GM23338 (cell line): Measurements from ENCODE around the gene SRXN1. TPM values are rescaled to one million over a fixed set of nuclear protein-coding genes. Genes with fewer than 3 reads are reported as not detected.
"Not testable (repeated sequence)": the region's sequence is repeated elsewhere in the genome, so short reads cannot be mapped to it uniquely, and the experiment has no call there.

Experiments used
- ATAC-seq: fragments of 200-7000 bp; cut with Tn5 transposase; 3 replicates; pipeline ENCODE4 v1.9.1; 2020
- DNase-seq: peaks from one replicate; pipeline ENCODE4 v3.0.0-alpha.2; 2015; ENCODE audit warnings: low spot score
- H2AFZ ChIP-seq: fragments of 200-600 bp; sonication (generic); 2 replicates; pipeline ENCODE4 v1.8.0; 2016; ENCODE audit warnings: antibody characterized with exemption, mild to moderate bottlenecking, moderate library complexity
- H3F3A ChIP-seq: fragments of 200-600 bp; sonication (generic); replicated peaks from 2 replicates; pipeline ENCODE4 v1.8.0; 2017; ENCODE audit warnings: antibody characterized with exemption, mixed run types, low read depth
- H3K27ac ChIP-seq: fragments of 200-600 bp; sonication (generic); 2 replicates; pipeline ENCODE4 v1.6.1; 2016; ENCODE audit warnings: low read depth
- H3K27me3 ChIP-seq: fragments of 200-600 bp; sonication (generic); 2 replicates; pipeline ENCODE4 v1.8.0; 2016; ENCODE audit warnings: mild to moderate bottlenecking, mixed run types, moderate library complexity; ENCODE audit not compliant: insufficient read depth
- H3K36me3 ChIP-seq: fragments of 200-600 bp; sonication (generic); 2 replicates; pipeline ENCODE4 v1.8.0; 2016; ENCODE audit warnings: mild to moderate bottlenecking; ENCODE audit not compliant: insufficient read depth
- H3K4me1 ChIP-seq: fragments of 200-600 bp; sonication (generic); 2 replicates; pipeline ENCODE4 v1.8.0; 2016; ENCODE audit warnings: mild to moderate bottlenecking, moderate library complexity; ENCODE audit not compliant: insufficient read depth
- H3K4me2 ChIP-seq: fragments of 200-600 bp; sonication (generic); 2 replicates; pipeline ENCODE4 v1.7.1; 2017; ENCODE audit warnings: mixed run types
- H3K4me3 ChIP-seq: fragments of 200-600 bp; sonication (generic); 2 replicates; pipeline ENCODE4 v1.6.1; 2016; ENCODE audit warnings: mixed run types
- H3K79me2 ChIP-seq: fragments of 200-600 bp; sonication (generic); replicated peaks from 2 replicates; pipeline ENCODE4 v1.8.0; 2017; ENCODE audit warnings: mild to moderate bottlenecking; ENCODE audit not compliant: insufficient read depth
- H3K9me2 ChIP-seq: fragments of 200-600 bp; sonication (generic); 2 replicates; pipeline ENCODE4 v1.8.0; 2017; ENCODE audit not compliant: insufficient read depth
- H4K20me1 ChIP-seq: fragments of 200-600 bp; sonication (generic); replicated peaks from 2 replicates; pipeline ENCODE4 v1.8.0; 2017; ENCODE audit warnings: mild to moderate bottlenecking; ENCODE audit not compliant: insufficient read depth
- H3K27ac Mint-ChIP-seq: 2 replicates; pipeline ENCODE4 v1.8.0; 2020; ENCODE audit warnings: inconsistent platforms, mild to moderate bottlenecking, moderate library complexity, mixed read lengths
- H3K27me3 Mint-ChIP-seq: 3 replicates; pipeline ENCODE4 v1.8.0; 2022; ENCODE audit warnings: low read depth, mild to moderate bottlenecking, moderate library complexity, mixed read lengths, inconsistent platforms; ENCODE audit not compliant: insufficient read depth, poor library complexity
- H3K36me3 Mint-ChIP-seq: 3 replicates; pipeline ENCODE4 v1.8.0; 2021; ENCODE audit warnings: low read depth, mild to moderate bottlenecking, inconsistent platforms, moderate library complexity, mixed read lengths
- H3K4me1 Mint-ChIP-seq: 3 replicates; pipeline ENCODE4 v1.8.0; 2020; ENCODE audit warnings: mild to moderate bottlenecking, inconsistent platforms, mixed read lengths
- H3K4me3 Mint-ChIP-seq: 3 replicates; pipeline ENCODE4 v1.8.0; 2021; ENCODE audit warnings: moderate library complexity, mild to moderate bottlenecking, inconsistent platforms, mixed read lengths
- H3K9me3 Mint-ChIP-seq: 3 replicates; pipeline ENCODE4 v1.8.0; 2020; ENCODE audit warnings: moderate library complexity, mild to moderate bottlenecking, inconsistent platforms, mixed read lengths
- CREB1 ChIP-seq: fragments of 250-450 bp; sonication (Bioruptor Pico); IDR thresholded peaks from 2 replicates; pipeline ENCODE4 v1.5.0; 2020; ENCODE audit warnings: low read depth, mild to moderate bottlenecking, moderate library complexity
- ETS1 ChIP-seq: IDR thresholded peaks from 2 replicates; pipeline ENCODE4 v1.6.1; 2016; ENCODE audit warnings: antibody characterized with exemption
- EZH2 ChIP-seq: fragments of 200-600 bp; sonication (generic); IDR thresholded peaks from one replicate; pipeline ENCODE4 v1.8.0; 2017; ENCODE audit warnings: antibody characterized with exemption, mild to moderate bottlenecking, low read depth; ENCODE audit not compliant: unreplicated experiment
- JUNB ChIP-seq: IDR thresholded peaks from one replicate; pipeline ENCODE4 v1.6.1; 2016; ENCODE audit warnings: antibody characterized with exemption; ENCODE audit not compliant: unreplicated experiment
- NANOG ChIP-seq: IDR thresholded peaks from 2 replicates; pipeline ENCODE4 v1.6.1; 2016; ENCODE audit warnings: antibody characterized with exemption, borderline replicate concordance
- REST ChIP-seq: IDR thresholded peaks from one replicate; pipeline ENCODE4 v1.6.1; 2018; ENCODE audit warnings: antibody characterized with exemption; ENCODE audit not compliant: unreplicated experiment
- ZNF331 ChIP-seq: fragments of 250-450 bp; sonication (Bioruptor Pico); IDR thresholded peaks from 2 replicates; pipeline ENCODE4 v1.5.0; 2020; ENCODE audit warnings: low read depth, mild to moderate bottlenecking, moderate library complexity
- polyA plus RNA-seq: library from polyadenylated mRNA; unstranded; fragments of >200 nt; fragmentation: Nextera tagmentation; extraction: Ambion mirVana; gene quantifications from 2 replicates; pipeline ENCODE4 v1.2.1, GENCODE V29; 2016
- total RNA-seq: library from RNA; depleted of rRNA; stranded (reverse); fragments of >200 nt; shearing (Covaris generic); gene quantifications from 2 replicates; pipeline ENCODE4 v1.2.3, GENCODE V29; 2014
- TF ChIP-seq, protein P1 (sequence below): fragments of 250-450 bp; sonication (Bioruptor Pico); IDR thresholded peaks from 2 replicates; pipeline ENCODE4 v1.5.0; 2020; ENCODE audit warnings: mild to moderate bottlenecking, moderate library complexity

The SRXN1 gene
- total and polyA plus RNA-seq, 2 experiments from 2014 or later: 8.4 to 26.6 TPM

- TF ChIP-seq, protein P1, sequence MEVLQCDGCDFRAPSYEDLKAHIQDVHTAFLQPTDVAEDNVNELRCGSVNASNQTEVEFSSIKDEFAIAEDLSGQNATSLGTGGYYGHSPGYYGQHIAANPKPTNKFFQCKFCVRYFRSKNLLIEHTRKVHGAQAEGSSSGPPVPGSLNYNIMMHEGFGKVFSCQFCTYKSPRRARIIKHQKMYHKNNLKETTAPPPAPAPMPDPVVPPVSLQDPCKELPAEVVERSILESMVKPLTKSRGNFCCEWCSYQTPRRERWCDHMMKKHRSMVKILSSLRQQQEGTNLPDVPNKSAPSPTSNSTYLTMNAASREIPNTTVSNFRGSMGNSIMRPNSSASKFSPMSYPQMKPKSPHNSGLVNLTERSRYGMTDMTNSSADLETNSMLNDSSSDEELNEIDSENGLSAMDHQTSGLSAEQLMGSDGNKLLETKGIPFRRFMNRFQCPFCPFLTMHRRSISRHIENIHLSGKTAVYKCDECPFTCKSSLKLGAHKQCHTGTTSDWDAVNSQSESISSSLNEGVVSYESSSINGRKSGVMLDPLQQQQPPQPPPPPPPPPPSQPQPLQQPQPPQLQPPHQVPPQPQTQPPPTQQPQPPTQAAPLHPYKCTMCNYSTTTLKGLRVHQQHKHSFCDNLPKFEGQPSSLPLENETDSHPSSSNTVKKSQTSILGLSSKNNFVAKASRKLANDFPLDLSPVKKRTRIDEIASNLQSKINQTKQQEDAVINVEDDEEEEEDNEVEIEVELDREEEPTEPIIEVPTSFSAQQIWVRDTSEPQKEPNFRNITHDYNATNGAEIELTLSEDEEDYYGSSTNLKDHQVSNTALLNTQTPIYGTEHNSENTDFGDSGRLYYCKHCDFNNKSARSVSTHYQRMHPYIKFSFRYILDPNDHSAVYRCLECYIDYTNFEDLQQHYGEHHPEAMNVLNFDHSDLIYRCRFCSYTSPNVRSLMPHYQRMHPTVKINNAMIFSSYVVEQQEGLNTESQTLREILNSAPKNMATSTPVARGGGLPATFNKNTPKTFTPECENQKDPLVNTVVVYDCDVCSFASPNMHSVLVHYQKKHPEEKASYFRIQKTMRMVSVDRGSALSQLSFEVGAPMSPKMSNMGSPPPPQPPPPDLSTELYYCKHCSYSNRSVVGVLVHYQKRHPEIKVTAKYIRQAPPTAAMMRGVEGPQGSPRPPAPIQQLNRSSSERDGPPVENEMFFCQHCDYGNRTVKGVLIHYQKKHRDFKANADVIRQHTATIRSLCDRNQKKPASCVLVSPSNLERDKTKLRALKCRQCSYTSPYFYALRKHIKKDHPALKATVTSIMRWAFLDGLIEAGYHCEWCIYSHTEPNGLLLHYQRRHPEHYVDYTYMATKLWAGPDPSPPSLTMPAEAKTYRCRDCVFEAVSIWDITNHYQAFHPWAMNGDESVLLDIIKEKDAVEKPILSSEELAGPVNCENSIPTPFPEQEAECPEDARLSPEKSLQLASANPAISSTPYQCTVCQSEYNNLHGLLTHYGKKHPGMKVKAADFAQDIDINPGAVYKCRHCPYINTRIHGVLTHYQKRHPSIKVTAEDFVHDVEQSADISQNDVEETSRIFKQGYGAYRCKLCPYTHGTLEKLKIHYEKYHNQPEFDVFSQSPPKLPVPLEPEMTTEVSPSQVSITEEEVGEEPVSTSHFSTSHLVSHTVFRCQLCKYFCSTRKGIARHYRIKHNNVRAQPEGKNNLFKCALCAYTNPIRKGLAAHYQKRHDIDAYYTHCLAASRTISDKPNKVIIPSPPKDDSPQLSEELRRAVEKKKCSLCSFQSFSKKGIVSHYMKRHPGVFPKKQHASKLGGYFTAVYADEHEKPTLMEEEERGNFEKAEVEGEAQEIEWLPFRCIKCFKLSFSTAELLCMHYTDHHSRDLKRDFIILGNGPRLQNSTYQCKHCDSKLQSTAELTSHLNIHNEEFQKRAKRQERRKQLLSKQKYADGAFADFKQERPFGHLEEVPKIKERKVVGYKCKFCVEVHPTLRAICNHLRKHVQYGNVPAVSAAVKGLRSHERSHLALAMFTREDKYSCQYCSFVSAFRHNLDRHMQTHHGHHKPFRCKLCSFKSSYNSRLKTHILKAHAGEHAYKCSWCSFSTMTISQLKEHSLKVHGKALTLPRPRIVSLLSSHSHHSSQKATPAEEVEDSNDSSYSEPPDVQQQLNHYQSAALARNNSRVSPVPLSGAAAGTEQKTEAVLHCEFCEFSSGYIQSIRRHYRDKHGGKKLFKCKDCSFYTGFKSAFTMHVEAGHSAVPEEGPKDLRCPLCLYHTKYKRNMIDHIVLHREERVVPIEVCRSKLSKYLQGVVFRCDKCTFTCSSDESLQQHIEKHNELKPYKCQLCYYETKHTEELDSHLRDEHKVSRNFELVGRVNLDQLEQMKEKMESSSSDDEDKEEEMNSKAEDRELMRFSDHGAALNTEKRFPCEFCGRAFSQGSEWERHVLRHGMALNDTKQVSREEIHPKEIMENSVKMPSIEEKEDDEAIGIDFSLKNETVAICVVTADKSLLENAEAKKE (CRISPR knock-in tag): no peak
- no peak for TF ChIP-seq JUNB
Observed at GRCh38 chr20:694496-694895, 41.5 kb upstream of the SRXN1 start (continued).

DNA sequence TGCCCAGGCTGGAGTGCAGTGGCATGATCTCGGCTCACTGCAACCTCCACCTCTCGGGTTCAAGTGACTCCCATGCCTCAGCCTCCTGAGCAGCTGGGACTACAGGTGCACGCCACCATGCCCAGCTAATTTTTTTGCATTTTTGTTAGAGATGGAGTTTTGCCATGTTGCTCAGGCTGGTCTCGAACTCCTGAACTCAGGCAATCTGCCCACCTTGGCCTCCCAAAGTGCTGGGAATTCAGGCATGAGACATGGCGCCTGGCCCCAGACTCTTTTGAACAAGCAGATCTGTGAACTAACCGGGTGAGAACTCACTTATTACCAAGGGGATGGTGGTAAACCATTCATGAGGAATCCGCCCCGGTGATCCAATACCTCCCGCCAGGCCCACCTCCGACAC lies 40.8 kb upstream of the SRXN1 start:
- H3K9me2 ChIP-seq, H4K20me1 ChIP-seq, H2AFZ ChIP-seq, H3F3A ChIP-seq, H3K4me3 ChIP-seq, H3K4me3 Mint-ChIP-seq, H3K36me3 Mint-ChIP-seq, H3K9me3 Mint-ChIP-seq, H3K27ac ChIP-seq, H3K36me3 ChIP-seq, H3K27me3 Mint-ChIP-seq, H3K4me2 ChIP-seq, H3K27me3 ChIP-seq, H3K79me2 ChIP-seq, H3K27ac Mint-ChIP-seq, H3K4me1 ChIP-seq, DNase-seq, ATAC-seq: not testable (repeated sequence)
- H3K4me1 Mint-ChIP-seq: peaks cover 17% of the 10 kb centered on the region

GRCh38 chr20:692044-692443 lies 39.0 kb upstream of the SRXN1 start:
- no peaks in the 10 kb centered on the region for H3K79me2 ChIP-seq
- no peak for DNase-seq
- H3F3A ChIP-seq: 0 out of 2 replicates have a peak, but pooled peaks cover 4% of the 10 kb centered on the region
- peaks cover 6% of the 10 kb centered on the region; the same call in 1 of the 2 replicates for H3K4me1 ChIP-seq
- H3K4me3 ChIP-seq: no peak overlapping the region
- H4K20me1 ChIP-seq: no peaks in the 10 kb centered on the region
- H3K27me3 ChIP-seq: no peaks in the 10 kb centered on the region
- Mint-ChIP-seq H3K4me3 (no peak overlapping the region), H3K9me3 (no peaks in the 10 kb centered on the region), H3K4me1 (peaks cover 16% of the 10 kb centered on the region), H3K27me3 (peaks cover 5% of the 10 kb centered on the region), H3K36me3 (no peaks in the 10 kb centered on the region), H3K27ac (no peak overlapping the region)
- no peaks in the 10 kb centered on the region for H3K36me3 ChIP-seq
- no peak overlapping the region for H3K4me2 ChIP-seq
- no peak overlapping the region for H3K27ac ChIP-seq
- H3K9me2 ChIP-seq: no peaks in the 10 kb centered on the region
- no peak overlapping the region for H2AFZ ChIP-seq
- no peak for ATAC-seq
- TF ChIP-seq JUNB (no peak), NANOG (no peak), ZNF331 (no peak), REST (no peak), EZH2 (no peak), CREB1 (CRISPR knock-in tag) (no peak), ETS1 (no peak)
